Right atrium auricular region (tissue), 2 donors: ENCODE results near the gene CCNI. TPM values are rescaled to one million over a fixed set of nuclear protein-coding genes. Genes with fewer than 3 reads are reported as not detected.
"Not testable (repeated sequence)": the region's sequence is repeated elsewhere in the genome, so short reads cannot be mapped to it uniquely, and the experiment has no call there.

Experiments used
- DNase-seq: peaks from one replicate; pipeline ENCODE4 v3.0.0-alpha.2; 2019; ENCODE audit warnings: low spot score
- H3K27ac ChIP-seq, 2 donors: fragments of 200-600 bp; sonication (generic); 1 replicate in 1 of 2; 2 replicates in 1 of 2; pipeline ENCODE4 v1.5.1; 2016 to 2019
- H3K27me3 ChIP-seq, 2 donors: fragments of 200-600 bp; sonication (generic); one replicate each; pipeline versions ENCODE4 v1.5.1 to v1.6.0; 2017 to 2019
- H3K36me3 ChIP-seq: fragments of 200-600 bp; sonication (generic); one replicate; pipeline ENCODE4 v1.5.1; 2016
- H3K4me1 ChIP-seq, 2 donors: fragments of 200-600 bp; sonication (generic); one replicate each; pipeline versions ENCODE4 v1.5.1 to v1.6.0; 2017 to 2019
- H3K4me3 ChIP-seq, 2 donors: fragments of 200-600 bp; sonication (generic); 1 replicate in 1 of 2; 2 replicates in 1 of 2; pipeline ENCODE4 v1.5.1; 2017 to 2019; ENCODE audit warnings: mild to moderate bottlenecking in 1 of 2, moderate library complexity in 1 of 2
- H3K9me3 ChIP-seq, 2 donors: fragments of 200-600 bp; sonication (generic); one replicate each; pipeline ENCODE4 v1.5.1; 2019
- CTCF ChIP-seq, 2 donors: fragments of 200-600 bp; sonication (generic); IDR thresholded peaks; one replicate each; pipeline ENCODE4 v1.5.1; 2019; ENCODE audit warnings: antibody characterized with exemption in 2 of 2
- total RNA-seq, 2 donors: library from RNA; depleted of rRNA; stranded (reverse); fragments of >200 nt; gene quantifications; one replicate each; pipeline ENCODE4 v1.1.0, GENCODE V29; 2016

The CCNI gene
- total RNA-seq, 2 donors from 2014 or later, result 251 to 338 TPM

- Histone ChIP-seq H3K27me3 (no peaks in the 10 kb centered on the region), H3K4me1 (no peaks in the 10 kb centered on the region), H3K27ac (no peak overlapping the region), H3K36me3 (peaks cover 10% of the 10 kb centered on the region), H3K4me3 (no peak overlapping the region), H3K9me3 (no peaks in the 10 kb centered on the region)
- DNase-seq, result no peak
- no peak for TF ChIP-seq CTCF (IDR thresholded peaks at IDR 0.05)
Measured at GRCh38 chr4:77040854-77041725, 34.7 kb downstream of the CCNI start.

- TF ChIP-seq CTCF (IDR thresholded peaks at IDR 0.05), result no peak
- Histone ChIP-seq H3K4me3 (no peak overlapping the region), H3K4me1 (no peaks in the 10 kb centered on the region), H3K27me3 (no peaks in the 10 kb centered on the region), H3K27ac (no peak overlapping the region), H3K9me3 (no peaks in the 10 kb centered on the region), H3K36me3 (peaks cover 8% of the 10 kb centered on the region)
- DNase-seq, result no peak
Measured at GRCh38 chr4:77040270-77040669, 35.5 kb downstream of the CCNI start.

GRCh38 chr4:77039796-77040195 lies 36.0 kb downstream of the CCNI start:
- no peak for TF ChIP-seq CTCF (IDR thresholded peaks at IDR 0.05)

GRCh38 chr4:77037736-77038135 lies 38.1 kb downstream of the CCNI start:
- no peaks in the 10 kb centered on the region for H3K4me1 ChIP-seq
- H3K36me3 ChIP-seq, result peaks cover 22% of the 10 kb centered on the region
- H3K9me3 ChIP-seq, result no peaks in the 10 kb centered on the region
- H3K4me3 ChIP-seq, result no peak overlapping the region
- H3K27ac ChIP-seq, result no peak overlapping the region
- no peak for TF ChIP-seq CTCF (IDR thresholded peaks at IDR 0.05)
- no peak for DNase-seq
- H3K27me3 ChIP-seq, result no peaks in the 10 kb centered on the region

More at GRCh38 chr4:77039796-77040195, 36.0 kb downstream of the CCNI start:
- Histone ChIP-seq H3K27ac (no peak overlapping the region), H3K36me3 (peaks cover 12% of the 10 kb centered on the region), H3K27me3 (no peaks in the 10 kb centered on the region), H3K4me1 (no peaks in the 10 kb centered on the region), H3K4me3 (no peak overlapping the region), H3K9me3 (no peaks in the 10 kb centered on the region)
- no peak for DNase-seq

- not testable (repeated sequence) for H3K27ac ChIP-seq, H3K4me1 ChIP-seq, H3K27me3 ChIP-seq, H3K4me3 ChIP-seq, H3K9me3 ChIP-seq, DNase-seq
- H3K36me3 ChIP-seq, result peaks cover 28% of the 10 kb centered on the region
Measured at GRCh38 chr4:77037168-77037567, 38.6 kb downstream of the CCNI start.

- Histone ChIP-seq H3K4me3 (no peak overlapping the region), H3K27me3 (no peaks in the 10 kb centered on the region), H3K9me3 (no peaks in the 10 kb centered on the region), H3K4me1 (no peaks in the 10 kb centered on the region), H3K36me3 (peaks cover 37% of the 10 kb centered on the region), H3K27ac (no peak overlapping the region)
- no peak for DNase-seq
- no peak for TF ChIP-seq CTCF (IDR thresholded peaks at IDR 0.05)
Measured at GRCh38 chr4:77036206-77036605, 39.6 kb downstream of the CCNI start.
